NCI-H1092 (cell line): ENCODE measurements around the gene FAM217B.

Source experiments
- DNase-seq: peaks from one replicate; lab custom pipeline; 2025; lab: John Stamatoyannopoulos, UW

FAM217B gene

GRCh38 chr20:59940129-59940955, at the start of gene FAM217B, which contains the start of gene PPP1R3D:
FAM217B (plus strand) TSS chr20:59940389; CDS start chr20:59943944, 3,555 bp downstream.
PPP1R3D (minus strand) TSS chr20:59940305; CDS start chr20:59939931, 374 bp downstream.
- DNase-seq: peak; percentile 85

- no peak for DNase-seq
These were observed 48.6 kb upstream of the FAM217B start for GRCh38 chr20:59891581-59891980.

- DNase-seq: no peak
These were observed 44.3 kb upstream of the FAM217B start for GRCh38 chr20:59895908-59896307.

- no peak for DNase-seq
These were observed 37.7 kb upstream of the FAM217B start for GRCh38 chr20:59902470-59902869.

GRCh38 chr20:59903621-59904020, 36.6 kb upstream of the FAM217B start:
- no peak for DNase-seq

- no peak for DNase-seq
These were observed 31.3 kb upstream of the FAM217B start for GRCh38 chr20:59908855-59909254.

- DNase-seq: no peak
These were observed 29.1 kb upstream of the FAM217B start for GRCh38 chr20:59911041-59911440.

- no peak for DNase-seq
These were observed 27.6 kb upstream of the FAM217B start for GRCh38 chr20:59912609-59913008.

GRCh38 chr20:59920944-59921343, 19.2 kb upstream of the FAM217B start:
- DNase-seq: no peak

GRCh38 chr20:59923514-59923913, 16.7 kb upstream of the FAM217B start:
- no peak for DNase-seq

GRCh38 chr20:59925359-59925758, 14.8 kb upstream of the FAM217B start:
- no peak for DNase-seq

GRCh38 chr20:59925899-59926298, 14.3 kb upstream of the FAM217B start:
- DNase-seq: no peak

- DNase-seq: no peak
These were observed 8.5 kb upstream of the FAM217B start for GRCh38 chr20:59931511-59932312.

- no peak for DNase-seq
These were observed 7.4 kb upstream of the FAM217B start for GRCh38 chr20:59932616-59933295.

- peak; percentile 67 for DNase-seq
These were observed 6.8 kb upstream of the FAM217B start, which contains the start of gene SYCP2 for GRCh38 chr20:59933296-59933848. SYCP2 (minus strand) TSS chr20:59933637; CDS start chr20:59922413, 11,224 bp downstream.

- peak; percentile 60 for DNase-seq
These were observed 6.2 kb upstream of the FAM217B start for GRCh38 chr20:59933849-59934585.

- DNase-seq: no peak
These were observed 4.6 kb upstream of the FAM217B start for GRCh38 chr20:59935457-59936185.

- DNase-seq: no peak
These were observed 3.8 kb upstream of the FAM217B start for GRCh38 chr20:59936409-59936808.

- DNase-seq: no peak
These were observed 3.0 kb upstream of the FAM217B start for GRCh38 chr20:59937150-59937549.

GRCh38 chr20:59938221-59938620, 2.0 kb upstream of the FAM217B start:
- DNase-seq: no peak

- no peak for DNase-seq
These were observed 1.5 kb upstream of the FAM217B start for GRCh38 chr20:59938696-59939051.
